Thoracic aorta (tissue), 2 donors: ENCODE results near the gene PITPNM1. TPM values are rescaled to one million over a fixed set of nuclear protein-coding genes. Genes with fewer than 3 reads are reported as not detected.

Experiments used
- ATAC-seq: fragments of 150-250 bp; one replicate; pipeline ENCODE4 v1.8.0; 2017; ENCODE audit warnings: low read depth; ENCODE audit not compliant: insufficient number of reproducible peaks, low FRiP score
- DNase-seq: peaks from one replicate; pipeline ENCODE4 v3.0.0-alpha.2; 2020; ENCODE audit warnings: low spot score
- H3K27ac ChIP-seq, 2 donors: fragments of 200-600 bp; sonication (generic); 1 replicate in 1 of 2; 2 replicates in 1 of 2; pipeline ENCODE4 v1.5.1; 2016; ENCODE audit warnings: mild to moderate bottlenecking in 2 of 2, moderate library complexity in 2 of 2
- H3K27me3 ChIP-seq: fragments of 200-600 bp; sonication (generic); replicated peaks from 2 replicates; pipeline ENCODE4 v1.6.0; 2016; ENCODE audit warnings: mild to moderate bottlenecking; ENCODE audit not compliant: insufficient read depth
- H3K36me3 ChIP-seq: fragments of 200-600 bp; sonication (generic); one replicate; pipeline ENCODE4 v1.5.1; 2016
- H3K4me1 ChIP-seq, 2 donors: fragments of 200-600 bp; sonication (generic); 1 replicate in 1 of 2; 2 replicates in 1 of 2; pipeline versions ENCODE4 v1.5.1 to v1.6.0; 2016; ENCODE audit warnings: low read depth in 2 of 2, mild to moderate bottlenecking in 1 of 2; ENCODE audit not compliant: control insufficient read depth in 1 of 2
- H3K4me3 ChIP-seq: fragments of 200-600 bp; sonication (generic); 2 replicates; pipeline ENCODE4 v1.5.1; 2016; ENCODE audit warnings: mild to moderate bottlenecking
- H3K9me3 ChIP-seq: fragments of 200-600 bp; sonication (generic); 2 replicates; pipeline ENCODE4 v1.5.1; 2016
- CTCF ChIP-seq: fragments of 200-600 bp; sonication (generic); IDR thresholded peaks from one replicate; pipeline ENCODE4 v1.5.1; 2019; ENCODE audit warnings: antibody characterized with exemption
- total RNA-seq, 2 donors: library from RNA; depleted of rRNA; stranded (reverse); fragments of >200 nt; gene quantifications; one replicate each; pipeline versions ENCODE4 v1.1.0 to v1.2.3, GENCODE V29; 2016

The PITPNM1 gene
- total RNA-seq, 2 donors from 2014 or later, result 27.1 to 32.5 TPM

- Histone ChIP-seq H3K36me3 (no peaks in the 10 kb centered on the region), H3K4me3 (no peak overlapping the region), H3K27me3 (no peaks in the 10 kb centered on the region), H3K9me3 (no peaks in the 10 kb centered on the region), H3K27ac (no peak overlapping the region), H3K4me1 (no peaks in the 10 kb centered on the region)
- no peak for ATAC-seq
- TF ChIP-seq CTCF, result no peak
- no peak for DNase-seq
These were observed 39.6 kb upstream of the PITPNM1 start for GRCh38 chr11:67544616-67545242.

- no peaks in the 10 kb centered on the region for H3K36me3 ChIP-seq
- H3K4me1 ChIP-seq, result no peaks in the 10 kb centered on the region
- no peak for ATAC-seq
- DNase-seq, result no peak
- H3K27ac ChIP-seq, result no peak overlapping the region
- H3K27me3 ChIP-seq, result no peaks in the 10 kb centered on the region
- no peak for TF ChIP-seq CTCF
- H3K9me3 ChIP-seq, result no peaks in the 10 kb centered on the region
- H3K4me3 ChIP-seq, result no peak overlapping the region
These were observed 38.4 kb upstream of the PITPNM1 start for GRCh38 chr11:67543585-67543984.

- TF ChIP-seq CTCF, result no peak
- Histone ChIP-seq H3K36me3 (no peaks in the 10 kb centered on the region), H3K27me3 (no peaks in the 10 kb centered on the region), H3K9me3 (no peaks in the 10 kb centered on the region), H3K4me3 (no peak overlapping the region), H3K4me1 (no peaks in the 10 kb centered on the region), H3K27ac (no peak overlapping the region)
- ATAC-seq (no peak), DNase-seq (no peak)
These were observed 37.8 kb upstream of the PITPNM1 start for GRCh38 chr11:67542971-67543370.

GRCh38 chr11:67542169-67542568 is 37.0 kb upstream of the PITPNM1 start:
- no peak overlapping the region for H3K27ac ChIP-seq
- no peaks in the 10 kb centered on the region for H3K27me3 ChIP-seq
- ATAC-seq (no peak), DNase-seq (no peak)
- H3K9me3 ChIP-seq, result no peaks in the 10 kb centered on the region
- no peak overlapping the region for H3K4me3 ChIP-seq
- H3K4me1 ChIP-seq, result no peaks in the 10 kb centered on the region
- no peak for TF ChIP-seq CTCF
- no peaks in the 10 kb centered on the region for H3K36me3 ChIP-seq

- H3K4me3 ChIP-seq, result no peak overlapping the region
- no peak for DNase-seq
- H3K9me3 ChIP-seq, result no peaks in the 10 kb centered on the region
- no peak overlapping the region for H3K27ac ChIP-seq
- no peaks in the 10 kb centered on the region for H3K36me3 ChIP-seq
- TF ChIP-seq CTCF, result no peak
- no peaks in the 10 kb centered on the region for H3K27me3 ChIP-seq
- no peaks in the 10 kb centered on the region for H3K4me1 ChIP-seq
- ATAC-seq, result no peak
These were observed 36.0 kb upstream of the PITPNM1 start for GRCh38 chr11:67541198-67541597.
